K562 (cell line): ENCODE measurements around the gene CEP57. TPM values are rescaled to one million over a fixed set of nuclear protein-coding genes. Genes with fewer than 3 reads are reported as not detected.

Experiments used
- CTBP1 ChIP-seq: fragments of 450-650 bp; IDR thresholded peaks from 2 replicates; pipeline ENCODE4 v1.6.1; 2016; ENCODE audit warnings: borderline replicate concordance
- EP400 ChIP-seq: fragments of 450-650 bp; IDR thresholded peaks from 2 replicates; pipeline ENCODE4 v1.6.1; 2017; ENCODE audit warnings: antibody characterized with exemption, mild to moderate bottlenecking, moderate library complexity
- ESRRA ChIP-seq: fragments of 450-650 bp; IDR thresholded peaks from 2 replicates; pipeline ENCODE4 v1.6.1; 2014; ENCODE audit warnings: low read depth, mild to moderate bottlenecking, moderate library complexity, borderline replicate concordance
- GATA2 ChIP-seq: sonication (generic); formaldehyde crosslinking; IDR thresholded peaks from 2 replicates; pipeline ENCODE4 v1.4.0; 2020; ENCODE audit warnings: mild to moderate bottlenecking, missing genetic modification reagents
- GTF2A2 ChIP-seq: IDR thresholded peaks from 2 replicates; pipeline ENCODE4 v1.6.1; 2016; ENCODE audit warnings: mild to moderate bottlenecking, missing genetic modification characterization, missing compliant biosample characterization
- MECOM ChIP-seq: fragments of 250-450 bp; sonication (Bioruptor Pico); IDR thresholded peaks from 2 replicates; pipeline ENCODE4 v1.8.0; 2022; ENCODE audit warnings: inconsistent platforms
- OTX1 ChIP-seq: fragments of 450-650 bp; formaldehyde crosslinking; IDR thresholded peaks from 2 replicates; pipeline ENCODE4 v1.4.0; 2022; ENCODE audit warnings: mild to moderate bottlenecking
- RAD21 ChIP-seq, 2 experiments: fragments of 250-450 bp in 1 of 2; fragments of 450-650 bp in 1 of 2; sonication (Bioruptor Pico) in 1 of 2; formaldehyde crosslinking in 1 of 2; IDR thresholded peaks in 1 of 2; conservative IDR thresholded peaks in 1 of 2; 2 replicates each; pipeline versions ENCODE4 v1.4.0 to v1.8.0; 2020 to 2022; ENCODE audit warnings: mild to moderate bottlenecking in 2 of 2, moderate library complexity in 1 of 2
- SIX5 ChIP-seq, 2 experiments: IDR thresholded peaks; 2 replicates each; pipeline ENCODE4 v1.6.1; 2011; ENCODE audit warnings: low read length in 2 of 2, borderline replicate concordance in 1 of 2, low read depth in 1 of 2, mild to moderate bottlenecking in 1 of 2, moderate library complexity in 1 of 2; ENCODE audit not compliant: insufficient read depth in 1 of 2
- TBL1XR1 ChIP-seq, 2 experiments: IDR thresholded peaks; 2 replicates each; pipeline ENCODE4 v1.6.1; 2012; ENCODE audit warnings: improper control_type of control experiment in 2 of 2, low read length in 2 of 2, mild to moderate bottlenecking in 1 of 2
- ZNF212 ChIP-seq: fragments of 450-650 bp; formaldehyde crosslinking; IDR thresholded peaks from 2 replicates; pipeline ENCODE4 v1.4.0; 2020; ENCODE audit warnings: mild to moderate bottlenecking
- ZNF217 ChIP-seq: sonication (generic); formaldehyde crosslinking; IDR thresholded peaks from 2 replicates; pipeline ENCODE4 v1.8.0; 2022; ENCODE audit warnings: mild to moderate bottlenecking, missing genetic modification reagents
- ZNF695 ChIP-seq: fragments of 450-650 bp; formaldehyde crosslinking; IDR thresholded peaks from 2 replicates; pipeline ENCODE4 v1.4.0; 2020; ENCODE audit warnings: mild to moderate bottlenecking, moderate library complexity
- polyA plus RNA-seq, 8 experiments: library from polyadenylated mRNA; depleted of rRNA in 4 of 8; stranded (reverse) in 5 of 8; unstranded in 3 of 8; fragments of >200 nt; fragmentation: Nextera tagmentation in 2 of 8; fragmentation: Illumina TruSeq in 1 of 8; extraction: Ambion mirVana in 2 of 8; extraction: Trizol in 1 of 8; gene quantifications; 2 replicates each; pipeline versions ENCODE4 v1.2.1 to v1.2.3, GENCODE V29; 2011 to 2014; ENCODE audit warnings: inconsistent platforms in 1 of 8, missing spikeins in 1 of 8
- total RNA-seq, 7 experiments: library from RNA; depleted of rRNA in 6 of 7; stranded (reverse); fragments of >200 nt in 6 of 7; fragmentation: Illumina TruSeq in 2 of 7; extraction: Trizol in 2 of 7; gene quantifications; 2 replicates each; pipeline versions ENCODE4 v1.2.1 to v1.2.3, GENCODE V29; 2011 to 2021; ENCODE audit warnings: low replicate concordance in 1 of 7
- TF ChIP-seq, protein P1 (sequence below), 3 experiments: fragments of 200-800 bp in 1 of 3; fragments of 250-450 bp in 1 of 3; fragments of 450-650 bp in 1 of 3; sonication (Bioruptor Pico) in 1 of 3; sonication (Bioruptor generic) in 1 of 3; formaldehyde crosslinking in 1 of 3; IDR thresholded peaks; 2 replicates each; pipeline versions ENCODE4 v1.6.1 to v1.8.0; 2016 to 2022; ENCODE audit warnings: mild to moderate bottlenecking in 2 of 3, missing genetic modification characterization in 2 of 3, missing compliant biosample characterization in 1 of 3, moderate library complexity in 1 of 3
- TF ChIP-seq, protein P2 (sequence below), 2 experiments: fragments of 450-650 bp in 1 of 2; sonication (generic) in 1 of 2; formaldehyde crosslinking; conservative IDR thresholded peaks; 2 replicates each; pipeline versions ENCODE4 v1.4.0 to v1.8.1; 2020 to 2022; ENCODE audit warnings: mild to moderate bottlenecking in 1 of 2, missing genetic modification reagents in 1 of 2
- TF ChIP-seq, protein P3 (sequence below): fragments of 250-450 bp; sonication (Bioruptor Pico); IDR thresholded peaks from 2 replicates; pipeline ENCODE4 v1.9.0; 2021; ENCODE audit warnings: mild to moderate bottlenecking
- TF ChIP-seq, protein P4 (sequence below): sonication (generic); formaldehyde crosslinking; IDR thresholded peaks from 2 replicates; pipeline ENCODE4 v1.8.1; 2023; ENCODE audit warnings: mild to moderate bottlenecking, missing genetic modification reagents

The CEP57 gene
- total and polyA plus RNA-seq, 9 of the 15 experiments (the other 6 are each of a cell fraction or from before 2014, with no cell fraction given), result 25.1 to 88.1 (median 65.2) TPM

DNA sequence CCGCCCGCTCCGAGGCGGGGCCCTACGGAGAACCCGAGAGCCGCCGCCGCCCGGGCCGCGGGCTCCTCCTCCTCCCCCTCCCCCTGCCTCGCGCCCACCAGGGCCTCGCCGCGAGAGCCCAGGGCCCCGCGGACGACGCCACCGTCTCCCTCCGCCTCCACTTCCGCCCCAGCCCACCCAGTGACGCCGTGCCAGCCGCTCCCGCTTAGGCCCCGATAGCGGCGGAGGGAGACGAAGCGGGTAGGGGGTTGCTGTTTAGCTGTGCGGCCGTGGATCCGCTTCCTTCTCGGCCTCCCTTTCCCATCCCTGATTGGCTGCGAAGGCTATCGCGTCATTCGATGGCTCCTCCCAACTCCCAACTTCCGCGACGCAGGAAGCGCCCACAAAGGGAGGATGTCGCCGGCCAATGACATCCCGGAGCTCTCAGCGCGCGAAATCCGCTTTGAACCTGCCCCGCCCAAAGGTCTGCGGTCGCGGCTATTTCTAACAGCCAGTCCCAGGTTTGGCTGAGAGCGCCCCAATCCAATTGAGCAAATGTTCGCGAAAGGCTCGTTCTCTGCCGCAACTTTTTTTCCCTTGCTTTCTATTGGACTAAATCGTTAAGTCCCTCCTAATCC, 684 bp upstream of the CEP57 start, which contains the start of gene FAM76B (continued):
- TF ChIP-seq, protein P1, sequence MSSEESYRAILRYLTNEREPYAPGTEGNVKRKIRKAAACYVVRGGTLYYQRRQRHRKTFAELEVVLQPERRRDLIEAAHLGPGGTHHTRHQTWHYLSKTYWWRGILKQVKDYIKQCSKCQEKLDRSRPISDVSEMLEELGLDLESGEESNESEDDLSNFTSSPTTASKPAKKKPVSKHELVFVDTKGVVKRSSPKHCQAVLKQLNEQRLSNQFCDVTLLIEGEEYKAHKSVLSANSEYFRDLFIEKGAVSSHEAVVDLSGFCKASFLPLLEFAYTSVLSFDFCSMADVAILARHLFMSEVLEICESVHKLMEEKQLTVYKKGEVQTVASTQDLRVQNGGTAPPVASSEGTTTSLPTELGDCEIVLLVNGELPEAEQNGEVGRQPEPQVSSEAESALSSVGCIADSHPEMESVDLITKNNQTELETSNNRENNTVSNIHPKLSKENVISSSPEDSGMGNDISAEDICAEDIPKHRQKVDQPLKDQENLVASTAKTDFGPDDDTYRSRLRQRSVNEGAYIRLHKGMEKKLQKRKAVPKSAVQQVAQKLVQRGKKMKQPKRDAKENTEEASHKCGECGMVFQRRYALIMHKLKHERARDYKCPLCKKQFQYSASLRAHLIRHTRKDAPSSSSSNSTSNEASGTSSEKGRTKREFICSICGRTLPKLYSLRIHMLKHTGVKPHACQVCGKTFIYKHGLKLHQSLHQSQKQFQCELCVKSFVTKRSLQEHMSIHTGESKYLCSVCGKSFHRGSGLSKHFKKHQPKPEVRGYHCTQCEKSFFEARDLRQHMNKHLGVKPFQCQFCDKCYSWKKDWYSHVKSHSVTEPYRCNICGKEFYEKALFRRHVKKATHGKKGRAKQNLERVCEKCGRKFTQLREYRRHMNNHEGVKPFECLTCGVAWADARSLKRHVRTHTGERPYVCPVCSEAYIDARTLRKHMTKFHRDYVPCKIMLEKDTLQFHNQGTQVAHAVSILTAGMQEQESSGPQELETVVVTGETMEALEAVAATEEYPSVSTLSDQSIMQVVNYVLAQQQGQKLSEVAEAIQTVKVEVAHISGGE (CRISPR knock-in tag; IDR thresholded peaks at IDR 0.05), result peak in 1 of 3 experiments; percentile 40; a peak in 1 of 6 replicates
- TF ChIP-seq ZNF695 (no peak), ESRRA (peak; percentile 86; the same call in 1 of the 2 replicates), CTBP1 (peak; percentile 58), TBL1XR1 (IDR thresholded peaks at IDR 0.05; ENCODE audit: low read length in 2 of 2) (0 out of 4 replicates have a peak, but pooled peaks of 1 of the 2 experiments have one; percentile 16), RAD21 (CRISPR knock-in tag; conservative IDR thresholded peaks at IDR 0.05 in 1 of 2, IDR thresholded peaks at IDR 0.05 in 1 of 2) (no peak), GTF2A2 (tag) (no peak), EP400 (peak; percentile 91), ZNF217 (CRISPR knock-in tag) (no peak), OTX1 (CRISPR knock-in tag) (peak; percentile 61), ZNF212 (CRISPR knock-in tag) (no peak), GATA2 (CRISPR knock-in tag) (no peak), SIX5 (IDR thresholded peaks at IDR 0.05; ENCODE audit: borderline replicate concordance in 1 of 2, insufficient read depth in 1 of 2, low read depth in 1 of 2, low read length in 2 of 2) (no peak), MECOM (CRISPR knock-in tag) (no peak)
- TF ChIP-seq, protein P2, sequence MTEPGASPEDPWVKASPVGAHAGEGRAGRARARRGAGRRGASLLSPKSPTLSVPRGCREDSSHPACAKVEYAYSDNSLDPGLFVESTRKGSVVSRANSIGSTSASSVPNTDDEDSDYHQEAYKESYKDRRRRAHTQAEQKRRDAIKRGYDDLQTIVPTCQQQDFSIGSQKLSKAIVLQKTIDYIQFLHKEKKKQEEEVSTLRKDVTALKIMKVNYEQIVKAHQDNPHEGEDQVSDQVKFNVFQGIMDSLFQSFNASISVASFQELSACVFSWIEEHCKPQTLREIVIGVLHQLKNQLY (CRISPR knock-in tag; conservative IDR thresholded peaks at IDR 0.05), result no peak
- TF ChIP-seq, protein P3, sequence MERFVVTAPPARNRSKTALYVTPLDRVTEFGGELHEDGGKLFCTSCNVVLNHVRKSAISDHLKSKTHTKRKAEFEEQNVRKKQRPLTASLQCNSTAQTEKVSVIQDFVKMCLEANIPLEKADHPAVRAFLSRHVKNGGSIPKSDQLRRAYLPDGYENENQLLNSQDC (CRISPR knock-in tag), result peak; percentile 56; the same call in 1 of the 2 replicates
- TF ChIP-seq, protein P4, sequence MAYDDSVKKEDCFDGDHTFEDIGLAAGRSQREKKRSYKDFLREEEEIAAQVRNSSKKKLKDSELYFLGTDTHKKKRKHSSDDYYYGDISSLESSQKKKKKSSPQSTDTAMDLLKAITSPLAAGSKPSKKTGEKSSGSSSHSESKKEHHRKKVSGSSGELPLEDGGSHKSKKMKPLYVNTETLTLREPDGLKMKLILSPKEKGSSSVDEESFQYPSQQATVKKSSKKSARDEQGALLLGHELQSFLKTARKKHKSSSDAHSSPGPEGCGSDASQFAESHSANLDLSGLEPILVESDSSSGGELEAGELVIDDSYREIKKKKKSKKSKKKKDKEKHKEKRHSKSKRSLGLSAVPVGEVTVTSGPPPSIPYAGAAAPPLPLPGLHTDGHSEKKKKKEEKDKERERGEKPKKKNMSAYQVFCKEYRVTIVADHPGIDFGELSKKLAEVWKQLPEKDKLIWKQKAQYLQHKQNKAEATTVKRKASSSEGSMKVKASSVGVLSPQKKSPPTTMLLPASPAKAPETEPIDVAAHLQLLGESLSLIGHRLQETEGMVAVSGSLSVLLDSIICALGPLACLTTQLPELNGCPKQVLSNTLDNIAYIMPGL, result no peak
